Subcutaneous adipose tissue (tissue), 4 donors: ENCODE measurements around the gene TGFBI. TPM values are rescaled to one million over a fixed set of nuclear protein-coding genes. Genes with fewer than 3 reads are reported as not detected.

Experiments
- total RNA-seq, 4 donors: library from RNA; depleted of rRNA; stranded (reverse); fragments of >200 nt; gene quantifications; one replicate each; pipeline ENCODE4 v1.1.0, GENCODE V29; 2016
- TF ChIP-seq, protein P1 (sequence below): fragments of 450-650 bp; IDR thresholded peaks from one replicate; pipeline ENCODE4 v1.5.1; 2016; ENCODE audit warnings: low read depth, mild to moderate bottlenecking, control low read depth, antibody characterized with exemption, moderate library complexity

The TGFBI gene
- total RNA-seq, 4 donors from 2014 or later, result 133 to 240 (median 164) TPM

DNA sequence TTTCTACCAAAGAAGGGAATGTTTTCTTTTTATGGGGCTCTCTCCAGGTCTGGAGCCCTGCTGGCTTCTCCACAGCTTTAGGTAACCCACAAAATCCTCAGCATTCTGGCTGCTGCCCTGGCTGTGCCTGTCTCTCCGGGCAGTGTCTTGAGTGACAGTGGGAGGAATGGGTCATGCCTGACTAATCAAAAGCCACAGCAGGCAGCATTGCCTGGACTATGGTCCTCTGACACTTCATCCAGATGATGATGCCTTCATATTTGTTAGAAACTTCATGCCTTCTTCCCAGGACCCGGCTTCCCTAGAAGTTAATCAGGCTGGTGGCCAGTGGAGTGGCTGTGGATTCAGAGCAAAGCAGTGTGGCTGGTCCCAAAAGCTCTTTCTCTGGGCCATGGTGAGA lies 32.2 kb upstream of the TGFBI start:
- TF ChIP-seq, protein P1, sequence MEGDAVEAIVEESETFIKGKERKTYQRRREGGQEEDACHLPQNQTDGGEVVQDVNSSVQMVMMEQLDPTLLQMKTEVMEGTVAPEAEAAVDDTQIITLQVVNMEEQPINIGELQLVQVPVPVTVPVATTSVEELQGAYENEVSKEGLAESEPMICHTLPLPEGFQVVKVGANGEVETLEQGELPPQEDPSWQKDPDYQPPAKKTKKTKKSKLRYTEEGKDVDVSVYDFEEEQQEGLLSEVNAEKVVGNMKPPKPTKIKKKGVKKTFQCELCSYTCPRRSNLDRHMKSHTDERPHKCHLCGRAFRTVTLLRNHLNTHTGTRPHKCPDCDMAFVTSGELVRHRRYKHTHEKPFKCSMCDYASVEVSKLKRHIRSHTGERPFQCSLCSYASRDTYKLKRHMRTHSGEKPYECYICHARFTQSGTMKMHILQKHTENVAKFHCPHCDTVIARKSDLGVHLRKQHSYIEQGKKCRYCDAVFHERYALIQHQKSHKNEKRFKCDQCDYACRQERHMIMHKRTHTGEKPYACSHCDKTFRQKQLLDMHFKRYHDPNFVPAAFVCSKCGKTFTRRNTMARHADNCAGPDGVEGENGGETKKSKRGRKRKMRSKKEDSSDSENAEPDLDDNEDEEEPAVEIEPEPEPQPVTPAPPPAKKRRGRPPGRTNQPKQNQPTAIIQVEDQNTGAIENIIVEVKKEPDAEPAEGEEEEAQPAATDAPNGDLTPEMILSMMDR, result no peak

DNA sequence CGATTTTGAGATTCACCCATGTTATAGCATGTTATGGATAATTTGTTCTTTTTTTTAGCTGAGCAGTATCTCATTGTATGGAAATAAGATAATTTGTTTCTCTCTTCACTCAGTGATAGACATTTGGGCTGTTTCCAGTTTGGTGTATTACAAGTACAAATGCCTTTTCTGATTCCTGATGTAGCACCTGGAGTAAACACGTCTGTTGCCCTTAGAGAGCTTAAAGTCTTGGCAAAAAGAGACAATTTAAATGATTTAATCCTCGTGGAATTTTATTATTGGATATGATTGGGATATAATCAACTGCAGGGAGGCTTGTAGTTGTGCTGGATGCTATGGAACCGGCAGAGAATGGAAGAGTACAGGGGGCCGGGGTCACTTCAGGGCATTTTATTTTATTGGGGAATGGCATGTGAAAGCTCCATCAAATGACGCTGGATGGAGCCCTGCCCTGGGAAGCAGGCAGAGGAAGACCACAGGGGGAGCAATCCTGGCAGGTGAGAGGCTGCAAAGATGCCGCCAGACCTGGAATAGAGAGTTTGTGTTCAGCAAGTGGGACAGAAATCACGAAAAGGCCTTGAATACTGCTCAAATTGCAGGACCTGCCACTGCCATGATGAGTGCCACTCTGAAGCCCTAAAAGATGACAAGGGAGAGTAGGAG lies 31.0 kb upstream of the TGFBI start:
- TF ChIP-seq, protein P1, result no peak

DNA sequence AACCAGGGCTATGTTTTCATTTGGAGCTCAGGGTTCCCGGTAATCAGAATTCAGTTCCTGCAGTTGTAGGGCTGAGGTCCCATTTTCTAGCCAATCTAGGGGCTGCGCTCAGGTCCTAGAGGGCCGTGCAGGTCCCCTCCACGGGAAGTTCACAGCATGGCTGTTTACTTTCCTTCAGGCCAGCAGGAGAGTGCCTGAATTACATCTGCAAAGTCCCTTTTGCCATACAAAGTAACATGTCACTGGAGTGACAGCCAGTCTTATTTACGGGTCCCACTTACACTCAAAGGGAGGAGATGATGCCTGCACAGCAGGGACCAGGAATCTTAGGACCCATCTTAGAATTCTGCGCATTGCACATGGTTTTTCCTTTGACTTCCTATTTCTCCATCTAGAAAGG lies 29.9 kb upstream of the TGFBI start:
- TF ChIP-seq, protein P1, result no peak

DNA sequence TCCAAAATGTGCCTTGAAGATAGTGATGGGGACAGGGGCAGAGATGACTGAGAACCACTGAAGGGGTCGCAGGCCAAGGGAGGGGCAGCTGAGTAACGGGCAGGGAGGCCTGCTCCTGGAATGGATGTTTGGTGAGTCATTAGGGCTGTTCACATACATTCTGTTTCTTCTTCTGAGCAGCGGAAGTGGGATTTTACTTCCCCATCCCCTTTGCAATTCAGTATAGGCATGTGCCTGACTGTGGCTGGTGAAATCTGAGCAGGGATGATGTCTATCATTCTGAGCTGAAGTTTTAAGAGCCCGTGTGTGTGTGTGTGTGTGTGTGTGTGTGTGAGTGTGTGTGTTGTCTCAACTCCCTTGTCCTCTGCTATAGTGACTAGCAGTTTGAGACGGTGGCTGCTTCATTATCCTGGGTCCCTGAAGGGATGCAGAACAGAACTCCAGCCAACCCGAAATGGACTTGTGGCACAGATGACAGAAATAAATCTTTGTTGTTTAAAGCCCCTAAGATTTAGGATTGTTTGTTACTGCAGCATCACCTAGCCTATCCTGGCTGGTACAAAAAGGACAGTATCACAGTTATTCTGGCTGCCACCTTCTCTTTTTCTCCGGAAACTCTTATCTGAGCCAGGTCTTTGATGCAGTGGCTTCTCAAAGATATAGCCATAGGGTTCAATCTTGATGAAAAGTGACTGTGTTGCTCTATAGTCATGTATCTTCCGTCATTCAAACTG lies 29.2 kb upstream of the TGFBI start:
- TF ChIP-seq, protein P1, result no peak

DNA sequence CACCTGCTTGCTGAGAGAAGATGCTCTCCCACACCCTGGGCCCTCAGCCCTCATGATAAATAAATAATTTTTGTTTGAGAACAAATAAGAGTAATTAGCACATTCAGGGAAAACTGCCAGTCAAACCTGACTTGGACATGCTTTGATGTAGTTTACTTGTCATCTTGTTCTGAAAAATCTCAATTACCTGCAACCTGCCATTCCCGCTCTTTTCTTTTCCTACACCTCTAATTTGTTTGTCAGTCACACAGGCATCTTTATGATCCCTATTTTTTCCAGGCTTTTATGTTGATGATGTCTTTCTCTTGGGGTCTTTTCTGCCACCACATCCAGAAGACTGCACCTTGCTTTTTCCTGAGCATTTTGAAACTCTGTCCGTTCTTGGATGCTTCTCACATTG lies 28.6 kb upstream of the TGFBI start:
- TF ChIP-seq, protein P1, result no peak

DNA sequence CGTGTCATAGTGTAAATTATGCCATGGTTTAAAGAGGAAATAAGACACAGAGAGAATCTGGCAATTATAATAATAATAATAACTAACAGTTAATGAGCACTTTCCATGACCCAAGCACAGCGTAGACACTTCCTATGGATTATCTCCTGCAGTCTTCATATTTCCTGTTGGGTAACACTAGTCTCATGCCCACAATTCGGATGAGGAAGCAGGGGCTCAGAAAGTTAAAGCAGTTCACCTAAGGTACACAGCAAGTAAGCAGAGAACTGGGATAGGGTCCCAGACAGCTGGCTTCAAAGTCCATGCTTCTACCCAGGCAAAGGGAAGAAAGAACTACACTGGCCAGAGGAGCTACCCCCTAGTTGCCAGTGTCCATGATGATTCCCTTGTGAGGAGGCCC lies 27.9 kb upstream of the TGFBI start:
- TF ChIP-seq, protein P1, result no peak

DNA sequence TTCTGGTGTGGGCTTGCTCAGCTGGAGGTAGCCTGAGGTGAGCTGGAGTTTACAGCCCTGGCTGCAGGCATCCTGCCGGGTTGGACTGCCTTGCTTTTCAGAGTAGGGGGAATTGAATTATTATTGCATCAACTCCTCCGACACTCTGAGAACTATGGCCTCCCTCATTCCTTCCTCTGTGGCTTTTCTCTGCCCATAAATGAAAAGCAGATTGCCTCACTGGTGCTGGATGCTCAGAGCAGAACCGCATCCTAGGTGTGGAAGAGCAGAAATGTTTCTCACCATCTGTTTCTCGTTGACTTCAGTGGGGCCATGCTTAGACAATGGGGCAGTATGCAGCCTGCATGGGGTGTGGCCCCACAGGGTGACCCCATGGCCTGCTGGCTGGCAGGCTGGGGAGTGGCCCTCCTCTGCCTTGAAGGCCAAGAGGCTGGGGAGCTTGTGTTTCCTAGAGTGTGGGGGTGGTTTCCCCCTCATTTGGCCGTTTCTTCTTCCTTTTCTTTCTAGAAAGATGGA lies 27.3 kb upstream of the TGFBI start:
- TF ChIP-seq, protein P1, result no peak
